Measurements from ENCODE around the gene ABCA4. TPM values are rescaled to one million over a fixed set of nuclear protein-coding genes. Genes with fewer than 3 reads are reported as not detected.
"Not testable (repeated sequence)": the region's sequence is repeated elsewhere in the genome, so short reads cannot be mapped to it uniquely, and the experiment has no call there.

ABCA4 gene
- polyA plus RNA-seq (ENCODE audit: insufficient read length in 4 of 4), result 10 to 100 TPM in 2 of 4 donors, 1 to 10 TPM in 2; 4.7 to 13.2 (median 9.1) TPM

- DNase-seq (ENCODE audit: low read depth in 4 of 4, low spot score in 2 of 4), result no peak
These were observed at the start of gene ABCA4 for GRCh38 chr1:94120991-94121390. ABCA4 (minus strand) TSS chr1:94121148; CDS start chr1:94121045, 103 bp downstream.

GRCh38 chr1:94169126-94169525 lies 48.2 kb upstream of the ABCA4 start:
- DNase-seq (ENCODE audit: low read depth in 4 of 4, low spot score in 2 of 4), result no peak

DNA sequence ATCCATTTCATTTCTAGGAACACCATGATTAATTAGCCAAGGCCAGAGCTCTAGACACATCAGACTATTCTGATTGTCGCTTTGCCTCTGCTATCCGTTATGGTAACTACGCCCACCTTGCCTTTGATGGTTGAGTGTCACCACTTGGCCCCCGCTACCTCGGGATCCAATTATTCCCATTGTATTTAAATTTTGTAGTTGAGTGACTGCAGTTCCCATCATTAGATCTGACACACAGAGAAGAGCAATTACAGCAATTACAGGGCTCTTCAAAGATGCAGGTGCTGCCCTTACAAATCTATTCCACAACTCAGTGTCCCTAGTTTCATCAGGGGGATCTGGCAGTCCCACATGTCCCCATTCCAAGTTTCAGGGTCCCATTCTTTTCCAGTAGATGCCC lies 44.9 kb upstream of the ABCA4 start:
- no peak for DNase-seq (ENCODE audit: low read depth in 4 of 4, low spot score in 2 of 4)

DNA sequence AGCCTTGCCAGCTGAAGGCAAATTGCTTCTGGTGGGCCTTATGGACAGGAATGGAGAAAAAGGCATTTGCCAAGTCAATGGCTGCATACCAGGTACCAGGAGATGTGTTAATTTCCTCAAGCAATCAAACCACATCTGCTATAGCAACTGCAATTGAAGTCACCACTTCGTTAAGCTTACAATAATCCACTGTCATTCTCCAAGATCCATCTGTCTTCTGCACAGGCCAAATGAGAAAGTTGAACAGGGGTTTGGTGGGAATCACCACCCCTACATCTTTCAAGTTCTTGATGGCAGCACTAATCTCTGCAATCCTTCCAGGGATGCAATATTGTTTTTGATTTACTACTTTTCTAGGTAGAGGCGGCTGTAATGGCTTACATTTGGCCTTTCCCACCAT lies 43.9 kb upstream of the ABCA4 start:
- not testable (repeated sequence) for DNase-seq (ENCODE audit: low read depth in 4 of 4, low spot score in 2 of 4)

DNA sequence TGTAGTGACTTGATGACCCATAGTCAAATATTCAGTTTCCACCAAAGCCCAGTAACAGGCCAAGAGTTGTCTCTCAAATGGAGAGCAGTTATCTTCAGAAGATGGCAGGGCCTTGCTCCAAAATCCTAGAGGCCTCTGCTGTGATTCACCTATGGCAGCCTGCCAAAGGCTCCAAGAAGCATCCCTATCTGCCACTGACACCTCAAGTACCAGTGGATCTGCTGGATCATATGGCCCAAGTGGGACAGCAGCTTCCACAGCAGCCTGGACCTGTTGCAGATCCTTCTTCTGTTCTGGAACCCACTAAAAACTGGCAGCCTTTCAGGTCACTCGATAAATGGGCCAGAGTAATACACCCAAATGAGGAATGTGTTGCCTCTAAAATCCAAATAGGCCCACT lies 43.2 kb upstream of the ABCA4 start:
- not testable (repeated sequence) for DNase-seq (ENCODE audit: low read depth in 4 of 4, low spot score in 2 of 4)

- DNase-seq (ENCODE audit: low read depth in 4 of 4, low spot score in 2 of 4), result not testable (repeated sequence)
These were observed 42.3 kb upstream of the ABCA4 start for GRCh38 chr1:94163249-94163648.

DNA sequence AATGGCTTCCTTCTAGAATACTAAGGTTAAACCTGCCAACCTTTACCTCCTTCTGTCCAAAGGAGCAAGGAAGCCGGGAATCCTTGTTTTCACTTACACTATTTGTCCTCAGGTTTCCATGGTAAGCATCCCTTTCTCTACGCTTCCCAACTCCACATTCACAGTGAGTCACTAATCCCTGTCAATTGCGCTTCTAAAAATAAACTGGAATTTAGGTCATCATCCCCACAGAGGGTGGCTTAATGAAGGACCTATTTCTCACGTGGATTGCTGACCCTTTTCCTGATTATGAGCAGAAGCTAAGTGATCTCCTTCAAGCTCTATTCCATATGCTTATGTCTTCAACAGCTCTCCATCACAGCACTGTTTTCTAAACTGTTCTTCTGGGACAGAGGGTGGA lies 39.9 kb upstream of the ABCA4 start:
- no peak for DNase-seq (ENCODE audit: low read depth in 4 of 4, low spot score in 2 of 4)

- no peak for DNase-seq (ENCODE audit: low read depth in 4 of 4, low spot score in 2 of 4)
These were observed 35.2 kb upstream of the ABCA4 start for GRCh38 chr1:94156096-94156625.

GRCh38 chr1:94154989-94155388 lies 34.0 kb upstream of the ABCA4 start:
- peak in 2 of 4 donors; percentile 5 to 16 for DNase-seq (ENCODE audit: low read depth in 4 of 4, low spot score in 2 of 4)

DNA sequence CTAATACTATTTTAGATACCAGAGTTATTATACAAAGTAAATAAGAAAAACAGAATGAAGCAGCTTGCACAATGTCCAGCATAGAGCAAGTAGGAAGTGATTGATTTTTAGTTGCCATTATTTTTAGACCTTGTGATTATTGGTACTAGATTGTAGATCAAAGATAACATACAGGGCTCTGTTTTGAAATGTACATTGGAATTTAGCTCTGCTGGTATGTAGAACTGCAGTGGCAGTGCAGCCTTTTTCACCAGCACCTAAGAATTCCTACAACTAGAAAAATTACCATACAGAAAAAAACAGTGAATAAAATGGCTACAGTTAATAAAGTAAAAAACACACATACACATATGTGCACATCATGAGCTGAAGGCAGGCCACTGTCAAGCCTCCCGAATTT lies 32.2 kb upstream of the ABCA4 start:
- no peak for DNase-seq (ENCODE audit: low read depth in 4 of 4, low spot score in 2 of 4)

DNA sequence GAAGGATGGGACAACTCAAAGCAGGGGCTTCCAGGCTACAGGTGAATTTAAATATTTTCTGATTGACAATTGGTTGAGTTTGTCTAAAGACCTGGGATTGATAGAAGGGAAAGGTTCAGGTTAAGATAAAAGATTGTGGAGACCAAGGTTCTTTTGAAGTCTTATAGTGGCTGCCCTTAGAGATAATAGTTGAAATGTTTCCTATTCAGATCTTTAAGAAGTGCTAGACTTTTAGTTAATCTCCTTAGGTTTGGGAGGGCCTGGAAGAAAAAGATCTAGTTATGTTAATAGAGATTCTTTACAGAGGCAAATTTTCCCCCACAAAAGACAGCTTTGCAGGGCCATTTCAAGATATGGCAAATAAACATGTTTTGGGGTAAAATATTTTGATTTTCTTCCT lies 28.2 kb upstream of the ABCA4 start:
- not testable (repeated sequence) for DNase-seq (ENCODE audit: low read depth in 4 of 4, low spot score in 2 of 4)

DNA sequence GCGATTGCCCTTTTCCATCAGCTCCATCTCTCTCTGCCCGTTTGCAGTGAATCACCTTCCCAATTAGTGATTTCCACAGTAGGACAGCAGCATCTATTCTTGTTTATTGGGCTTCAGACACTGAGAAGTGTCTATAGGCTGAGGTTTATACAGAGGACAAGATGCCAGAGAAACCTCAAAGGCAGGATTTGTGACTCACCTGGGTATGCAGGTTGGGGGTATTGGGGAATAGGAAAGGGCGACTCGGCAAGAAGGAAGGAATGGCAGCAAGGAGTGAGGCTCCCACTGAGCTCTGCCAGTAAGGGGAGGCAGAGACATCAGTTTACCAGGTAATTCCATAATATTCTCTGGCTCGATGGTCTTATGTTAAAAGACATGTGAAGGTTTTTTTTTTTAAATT lies 25.3 kb upstream of the ABCA4 start:
- DNase-seq (ENCODE audit: low read depth in 4 of 4, low spot score in 2 of 4), result no peak

GRCh38 chr1:94144836-94145235 lies 23.9 kb upstream of the ABCA4 start:
- no peak for DNase-seq (ENCODE audit: low read depth in 4 of 4, low spot score in 2 of 4)

- DNase-seq (ENCODE audit: low read depth in 4 of 4, low spot score in 2 of 4), result no peak
These were observed 22.8 kb upstream of the ABCA4 start for GRCh38 chr1:94143809-94144176.

DNA sequence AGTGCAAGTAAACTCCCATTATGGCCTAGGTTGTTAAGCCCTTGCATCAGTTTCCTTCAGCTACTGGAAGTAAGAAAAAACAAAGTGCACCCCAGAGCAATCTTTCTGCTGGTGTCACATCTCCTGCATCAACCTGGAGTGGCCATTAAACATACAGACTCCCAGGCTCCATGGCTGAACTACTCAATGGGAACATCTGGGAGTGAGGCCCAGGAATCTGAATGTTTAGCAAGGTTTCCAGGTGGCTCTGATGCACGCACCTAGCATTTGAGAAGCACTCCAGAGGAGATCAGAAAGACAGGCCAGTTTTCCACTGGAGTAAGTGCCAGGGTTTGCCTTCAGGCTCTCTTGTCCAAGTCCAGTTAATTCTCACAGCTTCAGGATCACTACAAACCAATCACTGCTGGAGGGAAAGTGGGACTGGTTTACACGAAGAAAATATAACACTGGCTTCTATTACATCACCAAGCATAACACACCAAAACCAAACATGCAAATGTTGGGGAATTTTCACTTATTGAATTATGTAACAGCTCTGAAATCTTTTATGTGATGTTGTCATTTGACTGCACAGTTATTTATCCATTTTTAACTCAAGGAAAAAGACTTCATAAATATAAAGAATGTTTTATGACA lies 22.3 kb upstream of the ABCA4 start:
- DNase-seq (ENCODE audit: low read depth in 4 of 4, low spot score in 2 of 4), result no peak

GRCh38 chr1:94142583-94142982 lies 21.6 kb upstream of the ABCA4 start:
- no peak for DNase-seq (ENCODE audit: low read depth in 4 of 4, low spot score in 2 of 4)

DNA sequence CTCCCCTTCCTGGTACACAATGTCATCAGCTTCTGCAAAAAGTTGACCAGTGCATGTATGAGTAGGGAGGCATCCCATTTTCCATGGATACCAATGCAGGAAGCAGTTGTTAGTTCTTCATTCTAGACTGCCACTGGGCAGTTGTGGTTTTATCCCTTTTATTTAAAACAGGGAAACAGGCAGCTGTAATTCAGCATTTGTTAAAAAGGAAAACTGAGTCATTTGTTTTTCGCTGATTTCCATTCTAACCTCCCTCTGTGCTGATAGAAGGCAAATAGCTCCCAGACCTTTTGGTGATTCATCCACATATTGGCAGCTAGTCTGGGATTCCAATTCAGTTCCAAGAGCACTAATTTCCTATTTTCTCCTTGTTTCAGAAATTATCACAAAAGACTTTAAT lies 21.1 kb upstream of the ABCA4 start:
- DNase-seq (ENCODE audit: low read depth in 4 of 4, low spot score in 2 of 4), result no peak

DNA sequence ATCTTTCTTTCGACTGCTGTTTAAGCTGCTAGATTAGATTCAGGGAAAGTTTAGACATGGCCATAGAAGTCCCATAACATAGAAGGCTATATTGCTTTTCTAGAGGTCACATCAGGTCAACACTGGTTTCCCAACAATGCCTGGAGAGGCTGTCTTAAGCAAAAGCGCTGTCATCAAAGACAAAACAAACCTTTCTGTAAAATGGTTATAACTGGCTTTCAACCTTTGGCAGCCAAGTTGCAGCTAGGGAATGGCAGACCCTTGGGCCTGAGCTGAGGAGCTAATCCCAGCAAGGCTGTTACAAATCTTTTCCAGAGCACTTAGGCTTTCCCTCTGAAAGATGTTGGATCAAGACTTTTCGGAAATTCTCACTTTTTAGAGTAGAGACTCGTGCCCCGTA lies 11.2 kb upstream of the ABCA4 start:
- no peak for DNase-seq (ENCODE audit: low read depth in 4 of 4, low spot score in 2 of 4)

GRCh38 chr1:94130851-94131595 lies 10.1 kb upstream of the ABCA4 start:
- no peak for DNase-seq (ENCODE audit: low read depth in 4 of 4, low spot score in 2 of 4)

DNA sequence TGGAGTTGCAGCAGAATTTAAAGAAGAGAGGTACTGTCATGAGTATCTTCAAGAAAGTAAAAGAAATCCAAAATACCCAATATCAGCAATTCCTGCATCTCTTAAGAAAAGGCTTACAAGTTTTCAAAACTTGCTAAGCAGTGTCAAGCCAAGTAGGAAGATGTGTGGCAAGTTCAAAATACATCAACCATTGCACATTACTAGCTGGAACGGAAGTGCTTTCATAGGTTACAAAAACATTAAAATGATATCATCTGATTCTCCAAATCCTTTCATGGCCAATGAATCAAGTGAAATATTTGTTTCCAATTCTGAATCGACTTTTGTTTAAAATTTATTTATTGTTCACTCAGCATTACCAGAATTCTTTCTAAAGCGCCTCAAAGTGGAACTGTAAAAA lies 5.7 kb upstream of the ABCA4 start:
- no peak for DNase-seq (ENCODE audit: low read depth in 4 of 4, low spot score in 2 of 4)

DNA sequence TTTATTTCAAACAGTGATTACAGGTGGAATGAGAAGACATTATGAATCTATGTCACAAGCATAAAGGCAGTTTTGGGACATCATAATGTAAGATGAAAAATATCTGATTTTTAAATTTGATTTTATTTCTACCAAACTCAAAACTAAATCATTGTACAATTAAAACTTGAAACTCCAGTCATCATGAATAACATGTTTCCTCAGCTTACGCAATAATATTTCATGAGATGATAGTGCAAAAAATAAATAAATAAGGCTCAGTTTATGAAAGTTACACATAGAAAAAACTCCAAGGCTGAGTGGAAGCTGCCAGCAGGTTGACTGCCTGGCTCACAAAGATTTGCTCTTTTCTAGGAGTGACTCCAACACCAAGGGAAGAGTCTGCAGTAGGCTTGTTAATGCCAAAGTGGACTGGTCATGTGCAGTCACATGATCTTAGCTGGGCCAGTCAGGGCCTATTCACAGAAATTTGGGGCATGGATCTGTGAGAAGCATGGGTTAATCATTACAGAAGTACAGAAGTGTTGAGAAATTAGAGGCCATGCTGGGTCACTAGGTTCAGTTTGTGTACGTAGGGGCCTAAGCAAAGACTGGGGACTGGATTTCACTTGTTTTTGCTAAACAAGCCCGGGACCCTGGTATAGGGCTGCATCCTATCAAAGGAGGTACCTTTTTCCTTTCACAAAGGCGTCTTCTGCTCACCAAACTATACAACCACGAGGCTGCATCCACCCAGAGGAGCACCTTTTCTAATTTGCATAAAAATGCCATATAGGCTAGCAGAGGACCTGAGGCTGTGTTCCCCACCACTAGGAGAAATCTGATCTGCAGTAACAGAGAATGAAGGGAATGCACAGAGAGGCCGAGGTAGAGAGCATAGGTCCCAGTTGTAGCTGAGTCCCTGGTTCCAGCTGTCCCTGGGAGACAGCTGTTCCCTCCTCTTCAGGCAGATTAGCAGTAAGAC lies 4.9 kb upstream of the ABCA4 start:
- no peak for DNase-seq (ENCODE audit: low read depth in 4 of 4, low spot score in 2 of 4)
